ENCODE data around the gene DTX2.
"Not testable (repeated sequence)": the region's sequence is repeated elsewhere in the genome, so short reads cannot be mapped to it uniquely, and the experiment has no call there.

DNA sequence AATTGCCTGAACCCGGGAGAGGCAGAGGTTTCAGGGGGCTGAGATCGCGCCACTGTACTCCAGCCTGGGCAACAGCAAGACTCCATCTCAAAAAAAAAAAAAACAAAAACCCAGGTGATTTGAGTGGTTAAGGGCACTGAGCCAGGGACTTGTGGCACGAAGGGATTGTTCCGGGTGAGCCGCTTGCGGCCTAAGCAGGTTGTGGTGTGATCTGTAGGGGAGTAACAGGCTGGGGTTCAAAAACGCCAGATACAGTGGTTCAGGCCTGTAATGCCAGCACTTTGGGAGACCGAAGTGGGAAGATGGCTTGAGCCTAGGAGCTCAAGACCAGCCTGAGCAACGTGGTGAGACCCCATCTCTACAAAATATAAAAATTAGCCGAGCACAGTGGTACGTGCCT lies 17.7 kb upstream of the DTX2 start:
- TF ChIP-seq, protein P1, sequence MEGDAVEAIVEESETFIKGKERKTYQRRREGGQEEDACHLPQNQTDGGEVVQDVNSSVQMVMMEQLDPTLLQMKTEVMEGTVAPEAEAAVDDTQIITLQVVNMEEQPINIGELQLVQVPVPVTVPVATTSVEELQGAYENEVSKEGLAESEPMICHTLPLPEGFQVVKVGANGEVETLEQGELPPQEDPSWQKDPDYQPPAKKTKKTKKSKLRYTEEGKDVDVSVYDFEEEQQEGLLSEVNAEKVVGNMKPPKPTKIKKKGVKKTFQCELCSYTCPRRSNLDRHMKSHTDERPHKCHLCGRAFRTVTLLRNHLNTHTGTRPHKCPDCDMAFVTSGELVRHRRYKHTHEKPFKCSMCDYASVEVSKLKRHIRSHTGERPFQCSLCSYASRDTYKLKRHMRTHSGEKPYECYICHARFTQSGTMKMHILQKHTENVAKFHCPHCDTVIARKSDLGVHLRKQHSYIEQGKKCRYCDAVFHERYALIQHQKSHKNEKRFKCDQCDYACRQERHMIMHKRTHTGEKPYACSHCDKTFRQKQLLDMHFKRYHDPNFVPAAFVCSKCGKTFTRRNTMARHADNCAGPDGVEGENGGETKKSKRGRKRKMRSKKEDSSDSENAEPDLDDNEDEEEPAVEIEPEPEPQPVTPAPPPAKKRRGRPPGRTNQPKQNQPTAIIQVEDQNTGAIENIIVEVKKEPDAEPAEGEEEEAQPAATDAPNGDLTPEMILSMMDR (conservative IDR thresholded peaks at IDR 0.05; ENCODE audit: low read depth, low read length) = not testable (repeated sequence)
- TF ChIP-seq POLR2A (IDR thresholded peaks at IDR 0.05; ENCODE audit: low read depth, low read length); CHD1 (IDR thresholded peaks at IDR 0.05; ENCODE audit: low read depth, low read length); CEBPB (IDR thresholded peaks at IDR 0.05; ENCODE audit: low read depth, low read length); RFX5 (IDR thresholded peaks at IDR 0.05; ENCODE audit: low read depth, low read length); MAZ (IDR thresholded peaks at IDR 0.05; ENCODE audit: borderline replicate concordance, low read depth, low read length): not testable (repeated sequence)
- TF ChIP-seq, protein P2, sequence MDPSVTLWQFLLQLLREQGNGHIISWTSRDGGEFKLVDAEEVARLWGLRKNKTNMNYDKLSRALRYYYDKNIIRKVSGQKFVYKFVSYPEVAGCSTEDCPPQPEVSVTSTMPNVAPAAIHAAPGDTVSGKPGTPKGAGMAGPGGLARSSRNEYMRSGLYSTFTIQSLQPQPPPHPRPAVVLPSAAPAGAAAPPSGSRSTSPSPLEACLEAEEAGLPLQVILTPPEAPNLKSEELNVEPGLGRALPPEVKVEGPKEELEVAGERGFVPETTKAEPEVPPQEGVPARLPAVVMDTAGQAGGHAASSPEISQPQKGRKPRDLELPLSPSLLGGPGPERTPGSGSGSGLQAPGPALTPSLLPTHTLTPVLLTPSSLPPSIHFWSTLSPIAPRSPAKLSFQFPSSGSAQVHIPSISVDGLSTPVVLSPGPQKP (IDR thresholded peaks at IDR 0.05; ENCODE audit: borderline replicate concordance, low read depth, low read length) = not testable (repeated sequence)

Data from IMR-90 (cell line).